Activated naive CD4-positive, alpha-beta T cell treated with anti-CD3 and anti-CD28 coated beads, Interleukin-2, amount 50 U/mL, for 72 hours (primary cell): ENCODE results near the gene SLC2A6. TPM values are rescaled to one million over a fixed set of nuclear protein-coding genes. Genes with fewer than 3 reads are reported as not detected.

Source experiments
- ATAC-seq, 2 donors: fragments of 150-1000 bp; cut with Tn5 transposase; 2 replicates each; pipeline ENCODE4 v1.10.0; 2021; ENCODE audit warnings: mild to moderate bottlenecking in 2 of 2, moderate library complexity in 2 of 2
- DNase-seq, 2 donors: peaks; one replicate each; pipeline ENCODE4 v3.0.0; 2021 to 2022; ENCODE audit warnings: low spot score in 2 of 2
- H3K27ac Mint-ChIP-seq, 2 donors: one replicate each; pipeline ENCODE4 v1.8.0; 2022; ENCODE audit warnings: mild to moderate bottlenecking in 2 of 2, mixed read lengths in 2 of 2
- H3K36me3 Mint-ChIP-seq, 2 donors: one replicate each; pipeline ENCODE4 v1.8.0; 2022; ENCODE audit warnings: mixed read lengths in 2 of 2
- H3K9me3 Mint-ChIP-seq, 2 donors: one replicate each; pipeline ENCODE4 v1.8.0; 2022; ENCODE audit warnings: mixed read lengths in 2 of 2
- total RNA-seq, 2 donors: library from RNA; stranded (reverse); gene quantifications; one replicate each; pipeline ENCODE4 v1.2.3, GENCODE V29; 2022

Gene SLC2A6
- total RNA-seq, 2 donors from 2014 or later, result 1.0 to 1.8 TPM

DNA sequence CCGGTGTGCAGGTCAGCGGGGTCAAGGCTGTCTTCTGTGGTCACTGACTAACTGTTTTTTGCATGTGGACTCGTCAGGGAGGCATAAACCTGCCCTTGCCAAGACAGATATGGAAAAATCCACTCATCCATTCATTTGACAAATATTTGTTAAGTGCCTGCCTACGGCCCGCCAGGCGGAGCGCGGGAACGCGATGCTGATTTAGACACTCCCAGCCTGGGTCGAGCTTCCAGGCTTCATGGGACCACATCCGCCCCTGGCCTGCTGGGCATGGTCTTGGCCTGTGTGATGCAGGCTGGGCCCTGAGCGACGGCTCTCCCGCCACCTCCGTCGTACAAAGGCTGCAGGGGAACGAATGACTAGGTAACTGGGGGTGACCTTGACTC, 27.7 kb upstream of the SLC2A6 start:
- Mint-ChIP-seq H3K36me3 (peaks cover 9 to 10% of the 10 kb centered on the region in 2 donors), H3K9me3 (peaks cover 7 to 9% of the 10 kb centered on the region in 2 donors), H3K27ac (no peak overlapping the region)
- DNase-seq (no peak), ATAC-seq (no peak)

- no peak for ATAC-seq
- DNase-seq, result no peak
- Mint-ChIP-seq H3K27ac (no peak overlapping the region), H3K9me3 (peaks cover 7 to 15% of the 10 kb centered on the region in 2 donors), H3K36me3 (peaks cover 15 to 16% of the 10 kb centered on the region in 2 donors)
Measured at GRCh38 chr9:133505901-133506652, 27.2 kb upstream of the SLC2A6 start.

GRCh38 chr9:133505186-133505830, 26.4 kb upstream of the SLC2A6 start:
- peaks cover 16 to 19% of the 10 kb centered on the region in 2 donors for H3K36me3 Mint-ChIP-seq
- H3K9me3 Mint-ChIP-seq, result peaks cover 7 to 16% of the 10 kb centered on the region in 2 donors
- DNase-seq (no peak), ATAC-seq (no peak)
- H3K27ac Mint-ChIP-seq, result peak overlapping the region in 1 of 2 donors; percentile 36

- peaks cover 7 to 16% of the 10 kb centered on the region in 2 donors for H3K9me3 Mint-ChIP-seq
- no peak for ATAC-seq
- DNase-seq, result no peak
- H3K27ac Mint-ChIP-seq, result no peak overlapping the region
- H3K36me3 Mint-ChIP-seq, result peaks cover 16 to 19% of the 10 kb centered on the region in 2 donors
Measured at GRCh38 chr9:133502112-133502511, 23.2 kb upstream of the SLC2A6 start.

- Mint-ChIP-seq H3K36me3 (peaks cover 16 to 19% of the 10 kb centered on the region in 2 donors), H3K9me3 (peaks cover 7 to 16% of the 10 kb centered on the region in 2 donors), H3K27ac (no peak overlapping the region)
- DNase-seq, result no peak
- ATAC-seq, result no peak
Measured at GRCh38 chr9:133499892-133500270, 21.0 kb upstream of the SLC2A6 start.

- no peak overlapping the region for H3K27ac Mint-ChIP-seq
- ATAC-seq, result no peak
- peaks cover 7 to 16% of the 10 kb centered on the region in 2 donors for H3K9me3 Mint-ChIP-seq
- peaks cover 16 to 19% of the 10 kb centered on the region in 2 donors for H3K36me3 Mint-ChIP-seq
- no peak for DNase-seq
Measured at GRCh38 chr9:133499132-133499891, 20.4 kb upstream of the SLC2A6 start.

DNA sequence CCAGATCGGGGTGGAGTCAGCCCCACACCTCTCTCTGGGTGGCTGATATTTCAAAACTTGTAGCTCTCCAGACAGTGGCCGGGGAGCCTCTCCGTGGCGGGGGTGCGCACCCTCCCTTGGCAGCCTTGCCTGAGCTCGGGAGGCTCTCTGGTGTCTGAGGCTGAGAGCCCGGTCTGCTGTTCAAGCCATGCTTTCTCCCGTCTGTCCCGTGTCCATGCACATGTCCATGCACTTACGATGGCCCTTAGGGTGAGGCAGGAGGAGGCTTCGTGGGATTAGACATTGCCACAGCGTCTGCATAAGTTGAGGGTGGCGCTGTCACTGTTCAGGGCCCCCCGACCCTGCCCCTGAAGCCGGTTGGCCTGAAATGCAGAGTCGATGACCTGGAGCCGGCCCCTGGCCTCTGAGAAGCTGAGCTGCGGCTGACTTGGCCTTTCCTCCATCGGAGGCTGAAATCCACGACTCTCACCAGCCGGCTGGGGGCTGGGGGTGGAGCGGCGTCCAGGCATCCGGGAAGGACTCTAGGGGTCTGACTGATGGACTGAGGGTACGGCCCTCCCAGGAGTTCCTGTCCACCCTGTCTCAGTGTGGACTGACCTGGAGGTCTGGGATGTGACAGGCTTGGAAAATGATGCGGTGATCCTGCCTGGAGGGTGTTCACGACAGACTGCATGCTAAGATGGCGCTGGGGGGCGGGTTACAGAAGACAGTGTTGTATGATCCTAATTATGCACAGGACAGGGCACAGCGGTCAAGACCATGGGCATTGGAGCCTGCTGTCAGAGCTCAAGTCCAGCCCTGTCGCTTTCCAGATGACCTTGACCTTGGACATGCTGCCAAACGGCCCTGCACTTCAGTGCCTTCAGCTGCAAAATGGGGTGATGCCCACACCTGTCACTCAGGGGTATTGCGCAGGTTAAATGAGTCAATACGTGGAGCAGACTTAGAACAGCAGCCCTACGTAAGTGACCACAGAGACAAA, 18.3 kb upstream of the SLC2A6 start:
- DNase-seq (no peak), ATAC-seq (no peak)
- Mint-ChIP-seq H3K9me3 (peaks cover 3 to 10% of the 10 kb centered on the region in 2 donors), H3K27ac (no peak overlapping the region), H3K36me3 (peaks cover 12 to 14% of the 10 kb centered on the region in 2 donors)

- H3K36me3 Mint-ChIP-seq, result no peaks in the 10 kb centered on the region
- DNase-seq (no peak), ATAC-seq (no peak)
- no peak overlapping the region for H3K27ac Mint-ChIP-seq
- no peaks in the 10 kb centered on the region for H3K9me3 Mint-ChIP-seq
Measured at GRCh38 chr9:133495327-133496293, 16.7 kb upstream of the SLC2A6 start.

- H3K27ac Mint-ChIP-seq, result no peak overlapping the region
- H3K36me3 Mint-ChIP-seq, result no peaks in the 10 kb centered on the region
- DNase-seq (no peak), ATAC-seq (no peak)
- no peaks in the 10 kb centered on the region for H3K9me3 Mint-ChIP-seq
Measured at GRCh38 chr9:133494636-133495326, 15.9 kb upstream of the SLC2A6 start.

GRCh38 chr9:133493845-133494540, 15.1 kb upstream of the SLC2A6 start:
- ATAC-seq (no peak), DNase-seq (no peak)
- H3K9me3 Mint-ChIP-seq, result no peaks in the 10 kb centered on the region
- no peaks in the 10 kb centered on the region for H3K36me3 Mint-ChIP-seq
- peak overlapping the region in 1 of 2 donors; percentile 29 for H3K27ac Mint-ChIP-seq

GRCh38 chr9:133493428-133493827, 14.5 kb upstream of the SLC2A6 start:
- no peaks in the 10 kb centered on the region for H3K9me3 Mint-ChIP-seq
- H3K27ac Mint-ChIP-seq, result peak overlapping the region in 1 of 2 donors; percentile 29
- no peaks in the 10 kb centered on the region for H3K36me3 Mint-ChIP-seq

DNA sequence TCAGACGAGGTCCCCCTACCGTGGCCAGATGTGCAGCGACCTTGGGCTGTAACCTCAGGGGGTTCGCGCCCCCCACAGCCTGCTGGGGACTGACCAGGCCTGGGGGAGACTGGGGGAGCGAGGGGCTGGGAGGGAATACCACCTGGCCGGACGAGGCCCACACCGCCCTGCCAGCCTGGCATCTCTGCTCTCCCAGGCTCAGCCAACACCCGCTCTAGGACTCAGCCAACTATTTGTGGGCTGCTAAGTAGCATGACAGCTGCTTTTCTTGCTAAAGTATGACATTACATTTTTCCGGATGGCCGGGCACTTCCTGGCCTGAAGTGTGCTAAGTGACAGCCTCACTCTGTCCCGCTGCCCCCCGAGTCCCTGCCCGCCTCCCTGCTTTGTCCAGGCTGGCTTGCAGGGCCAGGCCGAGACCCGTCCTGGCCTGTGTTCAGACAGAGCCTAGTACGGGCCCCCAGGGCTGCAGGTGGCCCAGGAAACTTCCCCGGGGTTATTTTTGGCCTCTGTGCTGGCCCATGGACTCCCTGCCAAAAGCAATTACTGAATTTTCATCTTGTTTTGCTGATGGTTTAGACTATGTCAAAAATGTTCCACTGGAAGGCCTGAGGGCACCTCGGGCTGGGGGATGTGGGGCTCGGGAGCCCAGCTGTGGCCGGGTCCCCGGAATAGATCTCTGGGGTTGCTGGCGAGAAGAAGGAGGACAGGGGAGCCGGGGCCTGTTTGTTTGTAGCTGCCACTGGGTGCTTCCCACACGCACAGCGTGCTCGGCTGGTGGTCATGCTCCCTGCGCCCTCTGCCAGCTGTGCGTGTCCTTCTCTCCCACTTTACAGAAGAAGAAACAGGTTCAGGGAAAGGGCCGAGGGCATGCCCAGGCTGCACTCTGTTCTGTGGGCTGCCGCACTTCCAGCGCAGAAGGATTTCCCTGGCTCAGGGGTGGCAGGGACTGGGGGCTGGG, 13.4 kb upstream of the SLC2A6 start:
- no peaks in the 10 kb centered on the region for H3K36me3 Mint-ChIP-seq
- DNase-seq (no peak), ATAC-seq (no peak)
- H3K27ac Mint-ChIP-seq, result peak overlapping the region in 1 of 2 donors; percentile 17
- no peaks in the 10 kb centered on the region for H3K9me3 Mint-ChIP-seq

More at GRCh38 chr9:133493428-133493827, 14.5 kb upstream of the SLC2A6 start:
- ATAC-seq (no peak), DNase-seq (no peak)

DNA sequence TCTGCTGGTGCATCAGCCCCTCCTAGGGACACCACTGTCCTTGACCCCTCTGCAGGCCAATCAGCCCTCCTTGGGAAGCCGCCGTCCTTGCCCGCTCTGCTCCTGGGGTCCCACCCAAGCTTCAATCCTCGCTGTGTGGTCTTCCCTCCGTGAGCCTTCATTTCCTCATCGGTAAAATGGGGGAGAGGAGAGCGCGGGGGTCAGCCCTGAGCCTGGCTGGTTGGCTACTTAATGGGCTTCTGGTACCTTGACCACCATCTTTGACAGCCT, 12.7 kb upstream of the SLC2A6 start:
- ATAC-seq, result no peak
- no peaks in the 10 kb centered on the region for H3K9me3 Mint-ChIP-seq

More for the DNA sequence above, 12.7 kb upstream of the SLC2A6 start:
- no peak overlapping the region for H3K27ac Mint-ChIP-seq
- no peaks in the 10 kb centered on the region for H3K36me3 Mint-ChIP-seq
- no peak for DNase-seq
